Amniotic stem cell (primary cell): ENCODE results near the gene GLI1.
"Not testable (repeated sequence)": the region's sequence is repeated elsewhere in the genome, so short reads cannot be mapped to it uniquely, and the experiment has no call there.

Experiments
- DNase-seq: peaks from one replicate; lab custom pipeline; 2025; lab: John Stamatoyannopoulos, UW

Gene GLI1

DNA sequence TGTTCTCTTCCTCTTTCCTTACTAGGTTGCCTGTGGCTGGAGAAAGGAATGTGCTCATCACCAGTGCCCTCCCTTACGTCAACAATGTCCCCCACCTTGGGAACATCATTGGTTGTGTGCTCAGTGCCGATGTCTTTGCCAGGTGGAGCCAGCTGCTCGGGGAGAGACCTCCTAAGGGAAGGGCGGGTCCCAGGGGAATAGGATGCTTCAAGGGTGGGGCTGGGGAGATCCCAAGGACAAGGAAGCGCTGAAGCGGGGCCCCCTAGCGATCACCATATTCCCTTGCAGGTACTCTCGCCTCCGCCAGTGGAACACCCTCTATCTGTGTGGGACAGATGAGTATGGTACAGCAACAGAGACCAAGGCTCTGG is 38.5 kb downstream of the GLI1 start:
- DNase-seq: no peak

DNA sequence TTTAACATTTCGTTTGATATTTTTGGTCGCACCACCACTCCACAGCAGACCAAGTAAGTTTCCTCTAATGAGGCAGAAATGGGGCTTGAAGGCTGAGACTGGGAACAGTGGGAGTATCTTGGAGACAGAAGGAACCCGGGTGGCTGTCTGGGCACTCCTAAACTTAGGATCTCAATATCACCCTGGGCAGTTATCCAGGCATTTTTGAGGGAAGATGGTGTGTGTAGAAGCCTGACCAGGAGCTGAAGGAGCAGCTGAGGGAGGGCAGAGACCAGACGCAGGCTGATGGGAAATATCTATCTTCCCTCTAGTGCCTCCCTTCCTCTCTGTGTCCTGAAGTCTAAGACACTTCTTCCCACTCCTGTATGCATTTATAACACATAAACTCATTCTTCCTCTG is 39.0 kb downstream of the GLI1 start:
- no peak for DNase-seq

DNA sequence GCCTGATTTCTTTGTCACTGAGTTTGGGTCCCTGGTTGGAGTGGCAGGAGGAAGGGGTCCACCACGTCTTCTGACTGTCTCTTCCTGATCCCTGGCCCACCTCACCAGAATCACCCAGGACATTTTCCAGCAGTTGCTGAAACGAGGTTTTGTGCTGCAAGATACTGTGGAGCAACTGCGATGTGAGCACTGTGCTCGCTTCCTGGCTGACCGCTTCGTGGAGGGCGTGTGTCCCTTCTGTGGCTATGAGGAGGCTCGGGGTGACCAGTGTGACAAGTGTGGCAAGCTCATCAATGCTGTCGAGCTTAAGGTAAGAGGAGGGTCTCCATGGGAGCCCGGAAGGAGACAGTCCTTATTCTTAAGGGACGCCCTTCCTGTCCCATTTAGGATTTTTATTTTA is 40.6 kb downstream of the GLI1 start:
- DNase-seq: no peak

DNA sequence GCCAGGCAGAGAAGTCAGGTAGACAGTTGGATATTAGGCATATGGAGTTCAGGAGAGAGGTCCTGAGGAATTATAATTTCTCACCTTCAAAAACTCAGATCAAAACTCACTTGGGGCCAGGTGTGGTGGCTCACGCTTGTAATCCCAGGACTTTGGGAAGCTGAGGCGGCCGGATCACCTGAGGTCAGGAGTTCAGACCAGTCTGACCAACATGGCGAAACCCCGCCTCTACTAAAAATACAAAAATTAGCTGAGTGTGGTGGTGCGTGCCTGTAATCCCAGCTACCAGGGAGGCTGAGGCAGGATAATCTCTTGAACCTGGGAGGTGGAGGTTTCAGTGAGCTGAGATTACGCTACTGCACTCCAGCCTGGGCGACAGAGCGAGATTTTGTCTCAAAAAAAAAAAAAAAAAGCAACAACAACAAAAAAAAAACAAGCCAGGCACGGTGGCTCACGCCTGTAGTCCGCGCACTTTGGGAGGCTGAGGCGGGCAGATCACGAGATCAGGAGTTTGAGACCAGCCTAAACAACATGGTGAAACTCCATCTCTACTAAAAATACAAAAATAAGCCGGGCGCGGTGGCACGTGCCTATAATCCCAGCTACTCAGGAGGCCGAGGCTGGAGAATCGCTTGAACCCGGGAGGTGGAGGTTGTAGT is 42.9 kb downstream of the GLI1 start:
- not testable (repeated sequence) for DNase-seq

DNA sequence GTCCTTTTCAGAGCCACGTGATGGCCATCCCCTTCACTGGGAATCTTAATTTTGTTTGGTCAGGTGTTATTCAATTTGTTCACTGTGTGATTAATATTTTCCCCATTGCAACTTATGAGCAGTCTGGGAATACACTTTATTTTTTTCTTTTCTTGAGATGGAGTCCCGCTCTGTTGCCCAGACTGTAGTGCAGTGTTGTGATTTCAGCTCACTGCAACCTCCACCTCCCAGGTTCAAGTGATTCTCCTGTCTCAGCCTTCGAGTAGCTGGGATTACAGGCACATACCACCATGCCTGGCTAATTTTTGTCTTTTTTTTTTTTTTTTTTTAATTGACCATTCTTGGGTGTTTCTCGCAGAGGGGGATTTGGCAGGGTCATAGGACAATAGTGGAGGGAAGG is 47.0 kb downstream of the GLI1 start:
- DNase-seq: not testable (repeated sequence)

DNA sequence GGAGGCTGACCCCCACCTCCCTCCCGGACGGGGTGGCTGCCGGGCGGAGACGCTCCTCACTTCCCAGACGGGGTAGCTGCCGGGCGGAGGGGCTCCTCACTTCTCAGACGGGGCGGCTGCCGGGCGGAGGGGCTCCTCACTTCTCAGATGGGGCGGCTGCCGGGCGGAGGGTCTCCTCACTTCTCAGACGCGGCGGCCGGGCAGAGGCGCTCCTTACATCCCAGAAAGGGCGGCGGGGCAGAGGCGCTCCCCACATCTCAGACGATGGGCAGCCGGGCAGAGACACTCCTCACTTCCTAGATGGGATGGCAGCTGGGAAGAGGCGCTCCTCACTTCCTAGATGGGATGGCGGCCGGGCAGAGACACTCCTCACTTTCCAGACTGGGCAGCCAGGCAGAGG is 48.2 kb downstream of the GLI1 start:
- not testable (repeated sequence) for DNase-seq

DNA sequence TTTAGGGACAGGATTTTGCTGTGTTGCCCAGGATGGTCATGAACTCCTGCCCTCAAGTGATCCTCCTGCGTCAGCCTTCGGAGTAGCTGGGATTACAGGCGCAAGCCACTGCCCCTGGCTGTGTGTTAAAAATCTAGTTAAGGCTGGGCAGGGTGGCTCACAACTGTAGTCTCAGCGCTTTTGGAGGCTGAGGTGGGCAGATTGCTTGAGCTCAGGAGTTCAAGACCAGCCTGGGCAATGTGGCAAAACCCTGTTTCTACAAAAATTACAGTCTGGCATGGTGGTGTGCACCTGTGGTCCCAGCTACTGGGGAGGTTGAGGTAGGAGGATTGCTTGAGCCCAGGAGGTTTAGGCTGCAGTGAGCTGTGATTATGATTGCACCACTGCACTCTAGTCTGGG is 51.6 kb downstream of the GLI1 start:
- no peak for DNase-seq

DNA sequence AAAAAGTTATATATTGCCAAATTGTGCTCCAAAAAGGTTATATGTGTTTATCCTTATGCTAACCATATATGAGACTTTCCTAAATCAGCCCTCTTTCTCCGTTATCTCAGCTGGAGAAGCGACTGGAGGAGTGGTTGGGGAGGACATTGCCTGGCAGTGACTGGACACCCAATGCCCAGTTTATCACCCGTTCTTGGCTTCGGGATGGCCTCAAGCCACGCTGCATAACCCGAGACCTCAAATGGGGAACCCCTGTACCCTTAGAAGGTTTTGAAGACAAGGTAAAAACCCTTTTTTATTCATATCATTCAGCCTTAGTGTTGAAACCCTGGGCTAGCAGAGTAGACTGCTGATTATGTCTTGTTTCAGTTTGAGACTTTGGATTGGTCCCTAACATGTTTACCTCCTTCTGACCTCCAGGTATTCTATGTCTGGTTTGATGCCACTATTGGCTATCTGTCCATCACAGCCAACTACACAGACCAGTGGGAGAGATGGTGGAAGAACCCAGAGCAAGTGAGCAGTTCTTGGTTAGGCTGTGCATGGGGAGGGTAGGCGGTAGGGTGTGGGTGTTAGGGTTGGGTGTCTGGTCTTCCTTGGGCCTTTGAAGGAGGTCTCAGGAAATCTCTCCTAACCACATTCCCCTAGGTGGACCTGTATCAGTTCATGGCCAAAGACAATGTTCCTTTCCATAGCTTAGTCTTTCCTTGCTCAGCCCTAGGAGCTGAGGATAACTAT is 52.2 kb downstream of the GLI1 start:
- DNase-seq: no peak

DNA sequence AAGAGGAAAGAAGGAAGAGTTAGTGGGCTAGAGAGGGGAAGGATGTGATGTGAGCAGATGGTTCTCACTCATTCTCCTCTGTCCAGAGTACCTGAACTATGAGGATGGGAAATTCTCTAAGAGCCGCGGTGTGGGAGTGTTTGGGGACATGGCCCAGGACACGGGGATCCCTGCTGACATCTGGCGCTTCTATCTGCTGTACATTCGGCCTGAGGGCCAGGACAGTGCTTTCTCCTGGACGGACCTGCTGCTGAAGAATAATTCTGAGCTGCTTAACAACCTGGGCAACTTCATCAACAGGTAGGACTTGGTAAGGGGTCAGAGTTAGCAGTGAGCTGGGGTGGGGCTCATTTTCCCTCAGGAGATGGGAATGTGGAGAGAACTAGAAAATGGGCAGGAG is 53.1 kb downstream of the GLI1 start:
- no peak for DNase-seq

DNA sequence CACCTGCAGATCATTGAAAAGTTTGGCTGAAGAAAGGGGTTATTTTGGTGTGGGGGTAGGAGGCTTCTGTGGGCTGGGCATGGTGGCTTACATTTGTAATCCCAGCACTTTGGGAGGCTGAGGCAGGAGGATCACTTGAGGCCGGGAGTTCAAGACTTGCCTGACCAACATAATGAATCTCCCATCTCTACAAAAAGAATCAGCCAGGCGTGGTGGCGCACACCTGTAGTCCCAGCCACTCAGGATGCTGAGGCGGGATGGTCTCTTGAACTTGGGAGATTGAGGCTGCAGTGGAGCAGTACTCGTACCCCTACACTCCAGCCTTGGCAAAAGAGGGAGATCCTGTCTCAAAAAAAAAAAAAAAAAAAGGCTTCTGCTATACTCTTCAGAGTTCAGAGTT is 53.7 kb downstream of the GLI1 start:
- DNase-seq: no peak

DNA sequence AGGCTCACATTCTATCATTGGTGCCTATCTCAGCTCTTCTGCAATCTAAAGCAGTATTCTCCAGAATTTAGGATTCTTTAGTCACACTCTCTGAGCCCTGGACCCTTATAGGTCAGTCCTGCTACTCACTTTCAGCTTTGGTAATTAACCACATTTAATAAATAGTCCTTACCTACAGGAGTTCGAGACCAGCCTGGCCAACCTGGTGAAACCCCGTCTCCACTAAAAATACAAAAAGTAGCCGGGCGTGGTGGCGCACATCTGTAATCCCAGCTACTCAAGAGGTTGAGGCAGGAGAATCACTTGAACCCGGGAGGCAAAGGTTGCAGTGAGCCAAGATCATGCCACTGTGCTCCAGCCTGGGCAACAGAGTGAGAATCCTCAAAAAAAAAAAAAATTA is 54.1 kb downstream of the GLI1 start:
- DNase-seq: not testable (repeated sequence)

DNA sequence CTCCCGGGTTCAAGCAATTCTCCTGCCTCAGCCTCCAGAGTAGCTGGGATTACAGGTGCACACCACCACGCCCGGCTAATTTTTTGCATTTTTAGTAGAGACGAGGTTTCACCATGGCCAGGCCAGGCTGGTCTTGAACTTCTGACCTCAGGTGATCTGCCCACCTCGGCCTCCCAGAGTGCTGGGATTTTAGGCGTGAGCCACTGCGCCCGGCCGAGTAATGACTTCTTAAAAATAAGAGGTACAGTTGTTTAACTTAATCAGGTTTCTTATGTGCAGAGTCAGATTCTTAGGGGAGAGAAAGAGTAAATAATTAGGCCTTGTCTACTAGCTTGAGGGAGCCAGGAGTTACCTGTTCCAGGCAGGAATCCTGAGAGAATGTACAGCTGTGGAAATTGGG is 54.7 kb downstream of the GLI1 start:
- not testable (repeated sequence) for DNase-seq

DNA sequence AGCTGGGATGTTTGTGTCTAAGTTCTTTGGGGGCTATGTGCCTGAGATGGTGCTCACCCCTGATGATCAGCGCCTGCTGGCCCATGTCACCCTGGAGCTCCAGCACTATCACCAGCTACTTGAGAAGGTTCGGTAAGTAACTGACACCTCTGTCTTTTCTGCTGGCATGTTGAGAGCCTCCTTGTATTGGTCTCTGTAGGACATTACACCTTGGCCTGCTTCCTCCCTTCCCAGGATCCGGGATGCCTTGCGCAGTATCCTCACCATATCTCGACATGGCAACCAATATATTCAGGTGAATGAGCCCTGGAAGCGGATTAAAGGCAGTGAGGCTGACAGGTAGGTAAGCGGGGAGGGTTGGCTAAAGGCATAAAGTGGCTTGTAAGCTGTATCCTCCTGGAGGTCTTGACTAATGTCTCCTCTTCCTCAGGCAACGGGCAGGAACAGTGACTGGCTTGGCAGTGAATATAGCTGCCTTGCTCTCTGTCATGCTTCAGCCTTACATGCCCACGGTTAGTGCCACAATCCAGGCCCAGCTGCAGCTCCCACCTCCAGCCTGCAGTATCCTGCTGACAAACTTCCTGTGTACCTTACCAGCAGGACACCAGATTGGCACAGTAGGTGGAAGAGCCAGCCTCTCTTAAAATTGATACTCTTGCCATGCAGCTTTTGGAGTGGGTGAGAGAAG is 55.3 kb downstream of the GLI1 start:
- no peak for DNase-seq

DNA sequence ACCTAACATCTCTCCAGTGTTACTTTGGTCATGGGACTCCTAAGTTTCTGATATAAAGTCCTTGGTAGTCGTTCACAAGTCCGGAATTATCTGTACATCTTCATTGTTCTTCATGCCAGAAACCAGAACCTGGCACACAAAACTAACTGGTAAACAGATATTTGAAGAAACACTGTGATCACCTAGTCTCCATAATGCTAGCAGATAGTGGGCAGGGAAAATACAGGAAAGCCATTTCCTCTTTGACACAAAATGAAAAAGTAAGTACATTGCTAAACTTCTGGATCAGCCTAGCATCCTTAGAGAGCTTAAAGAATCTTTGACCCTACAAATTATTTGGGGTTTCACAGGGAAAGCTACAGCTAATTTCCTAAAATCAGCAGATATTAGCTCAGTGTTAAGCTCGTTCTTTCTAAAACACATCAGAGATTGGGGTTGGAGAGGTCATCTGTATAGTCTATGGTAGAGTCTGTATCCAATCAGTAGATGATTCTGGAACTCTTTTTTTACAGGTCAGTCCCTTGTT is 55.9 kb downstream of the GLI1 start:
- no peak for DNase-seq

DNA sequence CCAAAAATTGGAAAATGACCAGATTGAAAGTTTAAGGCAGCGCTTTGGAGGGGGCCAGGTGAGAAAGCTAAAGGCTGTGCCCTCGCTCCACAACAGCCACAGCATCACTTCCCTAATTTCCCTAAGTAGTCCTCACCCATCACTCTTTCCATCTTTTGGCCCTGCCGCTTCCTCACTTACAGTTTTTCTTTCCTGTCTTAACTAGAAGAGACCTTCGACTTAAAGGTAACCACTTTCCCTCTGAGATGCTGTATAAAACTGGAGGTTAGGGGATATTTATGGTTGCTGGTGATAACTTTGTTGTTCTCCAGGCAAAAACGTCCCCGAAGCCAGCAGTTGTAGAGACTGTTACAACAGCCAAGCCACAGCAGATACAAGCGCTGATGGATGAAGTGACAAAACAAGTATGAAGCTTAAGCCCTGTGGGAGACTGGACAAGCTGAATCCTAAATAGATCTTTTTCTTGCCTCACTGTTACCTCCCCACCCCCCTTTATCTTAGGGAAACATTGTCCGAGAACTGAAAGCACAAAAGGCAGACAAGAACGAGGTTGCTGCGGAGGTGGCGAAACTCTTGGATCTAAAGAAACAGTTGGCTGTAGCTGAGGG is 56.5 kb downstream of the GLI1 start:
- no peak for DNase-seq

DNA sequence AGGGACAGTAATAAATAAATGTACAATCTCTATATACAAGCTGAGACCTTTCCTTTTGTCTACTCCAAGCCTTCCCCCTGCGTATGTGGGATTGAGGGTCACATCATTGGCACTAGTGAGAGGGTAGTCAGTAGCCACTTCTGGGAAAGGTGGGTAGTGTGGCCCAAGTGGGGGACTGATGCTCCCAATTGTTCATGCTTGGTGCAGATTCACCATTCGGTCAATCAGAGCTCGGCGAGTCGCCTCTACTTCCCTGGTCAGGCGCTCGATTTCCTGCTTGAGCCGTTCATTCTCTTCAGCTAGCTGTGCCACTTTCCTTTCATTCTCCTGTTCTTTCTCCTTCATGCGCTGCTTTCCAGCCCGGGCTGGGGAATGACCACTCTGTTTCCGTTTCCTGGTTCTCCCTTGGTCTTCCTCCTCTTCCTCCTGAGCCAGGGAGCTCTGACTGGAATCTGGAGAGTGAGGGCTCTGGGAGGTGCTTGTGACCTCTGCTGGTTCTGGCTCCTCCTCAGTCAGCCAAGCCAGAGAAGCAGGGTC is 57.1 kb downstream of the GLI1 start:
- no peak for DNase-seq

DNA sequence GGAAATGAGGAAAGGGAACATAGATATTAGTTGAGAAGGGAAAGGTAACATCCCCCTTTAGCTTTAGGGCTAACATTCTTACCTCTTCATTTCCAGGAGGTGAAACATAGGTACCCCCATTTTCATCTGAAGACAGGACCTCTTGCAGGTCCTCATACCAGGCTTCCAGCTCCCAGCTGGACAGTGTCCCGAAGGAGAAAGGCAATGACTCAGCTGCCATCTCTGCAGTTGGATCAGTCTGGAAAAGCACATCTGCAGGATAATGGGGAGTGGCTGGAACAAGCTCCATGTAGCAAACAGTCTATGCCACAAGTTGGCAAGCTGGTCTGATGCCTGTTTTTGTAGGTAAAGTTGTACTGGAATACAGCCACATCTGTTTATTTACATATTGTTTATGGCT is 57.6 kb downstream of the GLI1 start:
- no peak for DNase-seq

DNA sequence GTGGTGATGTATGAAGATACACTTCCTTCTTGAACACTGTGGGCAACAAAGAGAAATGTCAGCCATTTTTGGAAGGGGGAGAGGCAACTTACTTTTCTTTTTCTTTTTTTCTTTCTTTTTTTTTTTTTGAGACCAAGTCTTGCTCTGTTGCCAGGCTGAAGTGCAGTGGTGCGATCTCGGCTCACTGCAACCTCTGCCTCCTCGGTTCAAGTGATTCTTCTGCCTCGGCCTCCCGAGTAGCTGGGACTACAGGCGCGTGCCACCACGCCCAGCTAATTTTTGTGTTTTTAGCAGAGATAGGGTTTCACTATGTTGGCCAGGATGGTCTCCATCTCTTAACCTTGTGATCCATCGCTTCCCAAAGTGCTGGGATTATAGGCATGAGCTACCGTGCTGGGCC is 58.1 kb downstream of the GLI1 start:
- not testable (repeated sequence) for DNase-seq

DNA sequence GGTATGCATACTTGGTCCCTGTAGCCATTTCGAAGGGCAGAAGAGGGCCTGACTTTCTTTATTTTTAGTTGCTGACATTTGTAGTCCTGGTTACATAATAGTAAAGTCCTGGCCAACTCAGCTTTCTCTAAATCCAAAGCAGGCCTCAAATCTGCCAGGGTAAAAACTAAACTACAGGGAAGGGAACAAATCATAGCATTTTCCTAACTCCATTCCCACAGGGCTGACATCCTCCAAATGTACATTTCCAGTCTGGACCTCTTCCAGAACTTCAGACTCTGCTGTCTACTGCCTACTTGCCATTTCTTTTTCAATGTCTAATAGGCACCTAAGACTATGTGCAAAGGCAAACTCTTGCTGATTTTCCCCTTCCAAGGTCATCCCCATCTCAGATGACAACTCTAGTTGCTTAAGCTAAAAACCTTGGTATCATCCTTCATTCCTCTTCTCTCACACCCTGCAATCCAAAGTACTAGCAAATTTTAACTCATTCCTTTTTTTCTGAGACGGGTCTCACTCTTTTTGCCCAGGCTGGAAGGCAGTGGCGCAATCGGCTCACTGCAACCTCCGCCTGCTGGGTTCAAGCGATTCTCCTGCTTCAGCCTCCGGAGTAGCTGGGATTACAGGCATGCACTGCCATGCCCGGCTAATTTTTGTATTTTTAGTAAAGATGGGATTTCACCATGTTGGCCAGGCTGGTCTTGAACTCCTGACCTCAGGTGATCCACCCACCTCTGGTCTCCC is 58.8 kb downstream of the GLI1 start:
- no peak for DNase-seq

DNA sequence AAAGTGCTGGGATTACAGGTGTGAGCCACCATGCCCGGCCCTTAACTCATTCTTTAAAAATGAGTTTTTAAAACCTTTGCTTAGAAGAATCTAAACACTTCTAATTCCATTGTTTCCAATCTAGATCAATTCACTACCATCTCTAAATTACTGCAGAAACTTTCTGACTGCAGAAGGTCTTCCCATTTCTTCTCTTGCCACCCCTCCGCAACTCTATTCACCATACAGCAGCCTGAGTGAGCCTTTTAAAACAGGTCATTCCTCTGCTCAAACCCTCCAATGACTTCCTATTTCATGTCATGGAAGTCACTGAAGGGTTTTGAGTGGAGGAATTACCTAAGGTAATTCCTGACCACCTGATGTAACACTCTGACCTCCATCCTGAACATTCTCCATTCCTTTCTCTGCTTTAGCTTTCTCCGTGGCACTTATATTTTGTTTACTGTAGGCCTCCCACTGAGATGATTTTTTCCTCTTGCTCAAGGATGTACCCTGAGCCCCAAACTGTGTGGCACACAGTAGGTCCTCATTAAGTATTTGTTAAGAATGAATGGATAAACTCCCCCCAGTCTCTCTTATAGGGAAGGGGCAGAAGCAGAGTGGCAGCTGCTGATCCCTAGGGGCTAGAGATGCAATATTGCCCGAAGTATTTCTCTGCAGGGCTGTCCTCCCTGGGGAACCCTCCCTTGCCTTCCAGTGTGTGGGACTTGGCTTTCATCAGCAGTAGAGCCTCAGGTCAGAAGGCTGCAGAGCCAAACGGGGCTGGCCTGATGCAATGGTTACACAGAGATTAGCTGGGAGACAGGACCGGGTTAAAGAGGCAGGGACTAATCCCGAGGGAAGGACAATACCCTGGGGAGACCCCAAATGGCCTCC is 59.6 kb downstream of the GLI1 start:
- DNase-seq: no peak

DNA sequence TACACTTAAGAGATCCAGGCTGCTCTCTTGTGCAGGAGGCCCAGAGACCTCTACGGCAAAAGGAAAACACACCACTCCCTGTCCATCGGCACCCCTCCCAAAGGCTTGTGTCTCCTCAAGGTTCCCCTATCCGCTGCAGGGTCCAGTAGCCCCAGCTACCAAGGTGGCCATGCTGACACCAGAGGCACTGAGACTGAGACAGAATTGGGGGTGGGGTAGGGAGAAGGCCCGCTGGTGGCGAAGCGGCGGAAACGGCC is 60.1 kb downstream of the GLI1 start:
- no peak for DNase-seq
